ENCODE data around the gene RAPGEF3. TPM values are rescaled to one million over a fixed set of nuclear protein-coding genes. Genes with fewer than 3 reads are reported as not detected.
A peak's percentile ranks its signal among the peaks of the same experiment; 100 is the strongest.

Gene RAPGEF3
- total and polyA plus RNA-seq, 5 donors, result 14.1 to 44.9 (median 23.6) TPM

DNA sequence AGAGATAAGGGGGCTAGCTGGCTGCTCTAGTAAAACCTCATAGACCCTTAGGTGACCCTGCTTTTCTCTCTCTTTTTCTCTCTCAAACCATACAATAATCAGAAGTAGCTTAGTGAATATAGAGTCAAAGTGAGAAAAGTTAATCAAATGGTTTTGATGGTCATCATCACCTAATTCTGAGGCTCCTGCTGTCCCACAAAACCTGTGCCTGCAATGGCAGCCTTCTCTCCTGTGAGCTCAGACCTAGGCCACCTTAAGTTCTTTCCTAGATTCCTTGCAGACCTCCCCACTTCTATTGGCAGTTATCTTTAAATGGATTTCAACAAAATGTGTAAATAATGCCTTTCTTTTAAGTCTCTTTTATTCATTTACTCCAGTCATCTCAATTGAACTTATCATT lies 51.3 kb downstream of the RAPGEF3 start:
- Histone ChIP-seq H3K4me1 (ENCODE audit: control insufficient read depth, insufficient read depth, low read length) (no peaks in the 10 kb centered on the region), H3K4me3 (ENCODE audit: low read length) (no peak overlapping the region), H3K9me3 (ENCODE audit: control insufficient read depth, low read length) (no peaks in the 10 kb centered on the region), H3K27ac (ENCODE audit: low read length) (no peak overlapping the region), H3K27me3 (ENCODE audit: control insufficient read depth, insufficient read depth) (no peaks in the 10 kb centered on the region)
- intact Hi-C loops (cut with DNase I), result no loop called here
- ATAC-seq (no peak), DNase-seq (no peak)

DNA sequence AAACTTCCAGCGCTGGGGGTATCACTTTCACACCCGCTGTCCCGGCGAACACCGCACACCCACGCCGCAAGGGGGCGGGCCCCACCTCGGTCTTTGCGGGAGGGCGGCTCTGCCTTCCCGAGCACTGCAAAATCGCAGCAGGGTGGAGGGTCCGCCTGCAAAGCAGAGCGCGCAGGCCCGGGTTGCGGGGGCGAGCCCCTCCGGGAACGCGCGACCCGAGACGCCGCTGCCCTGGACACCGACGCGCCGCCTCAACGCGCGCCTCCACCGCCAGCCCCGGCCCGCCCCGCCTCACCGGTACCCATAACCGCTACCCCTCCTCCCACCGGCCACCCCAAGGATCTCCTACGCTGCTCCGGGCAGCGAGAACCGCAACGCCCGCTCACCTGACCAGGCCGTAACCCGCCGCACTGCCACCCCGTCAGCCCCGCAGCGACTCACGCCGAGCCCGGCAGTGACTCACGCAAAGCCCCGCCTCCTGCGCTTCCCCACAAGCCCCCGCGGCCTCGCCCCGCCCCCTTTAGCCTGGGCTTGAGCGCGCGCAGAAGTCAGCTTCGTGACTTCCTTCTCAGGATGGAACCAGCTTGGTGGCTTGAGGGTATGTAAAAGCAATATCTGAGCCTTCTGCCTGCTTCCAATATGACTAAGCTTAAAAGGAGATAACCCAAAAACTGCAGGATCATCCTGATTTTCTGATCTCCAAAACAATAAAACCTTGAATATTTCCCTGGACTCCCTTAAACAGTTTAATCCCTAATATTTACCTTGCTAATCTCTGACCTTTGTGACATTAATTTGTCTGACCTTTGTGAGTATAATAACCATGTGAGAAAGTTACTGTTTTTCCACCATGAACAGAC lies 52.9 kb downstream of the RAPGEF3 start, which contains the start of gene RPAP3:
Gene RPAP3, minus strand, starts transcription at position 465 of the 860 bp plus-strand sequence. CDS start 3,190 bp downstream, outside the sequence.
- H3K9me3 ChIP-seq (ENCODE audit: control insufficient read depth, low read length), result no peaks in the 10 kb centered on the region
- H3K4me3 ChIP-seq (ENCODE audit: low read length), result peak within 1 kb of the TSS; percentile 91
- H3K27ac ChIP-seq (ENCODE audit: low read length), result peak within 1 kb of the TSS; percentile 94
- intact Hi-C loops (cut with DNase I), result no loop called here
- peak; percentile 98 to 99 (median 99) for DNase-seq
- no peaks in the 10 kb centered on the region for H3K4me1 ChIP-seq (ENCODE audit: control insufficient read depth, insufficient read depth, low read length)
- ATAC-seq, result peak; percentile 98 to 99
- no peaks in the 10 kb centered on the region for H3K27me3 ChIP-seq (ENCODE audit: control insufficient read depth, insufficient read depth)
- WGBS, result under 1% methylated on average over 66 of the region's 66 CpGs

DNA sequence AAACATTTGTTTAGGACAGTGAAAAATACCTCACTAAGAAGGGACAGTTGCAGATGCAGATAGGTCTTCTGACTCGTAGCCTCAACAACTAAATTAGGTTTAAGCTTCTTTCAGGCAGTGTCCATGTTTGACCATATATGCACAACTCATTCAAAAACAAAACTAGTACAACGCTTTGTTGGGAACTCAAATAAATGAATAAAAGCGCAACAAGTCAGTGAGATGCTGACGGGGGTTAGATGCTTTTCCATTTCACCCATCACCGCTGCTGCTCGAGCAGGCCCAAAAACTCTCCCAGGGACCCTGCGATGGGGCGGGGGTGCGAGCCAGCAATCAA lies 53.5 kb downstream of the RAPGEF3 start:
- DNase-seq (no peak), ATAC-seq (no peak)
- H3K9me3 ChIP-seq (ENCODE audit: control insufficient read depth, low read length), result no peaks in the 10 kb centered on the region
- no peak overlapping the region for H3K27ac ChIP-seq (ENCODE audit: low read length)
- H3K4me3 ChIP-seq (ENCODE audit: low read length), result peak overlapping the region; percentile 91
- WGBS, result 2% methylated on average over 9 of the region's 9 CpGs
- H3K27me3 ChIP-seq (ENCODE audit: control insufficient read depth, insufficient read depth), result no peaks in the 10 kb centered on the region
- intact Hi-C loops (cut with DNase I), result no loop called here
- no peaks in the 10 kb centered on the region for H3K4me1 ChIP-seq (ENCODE audit: control insufficient read depth, insufficient read depth, low read length)

DNA sequence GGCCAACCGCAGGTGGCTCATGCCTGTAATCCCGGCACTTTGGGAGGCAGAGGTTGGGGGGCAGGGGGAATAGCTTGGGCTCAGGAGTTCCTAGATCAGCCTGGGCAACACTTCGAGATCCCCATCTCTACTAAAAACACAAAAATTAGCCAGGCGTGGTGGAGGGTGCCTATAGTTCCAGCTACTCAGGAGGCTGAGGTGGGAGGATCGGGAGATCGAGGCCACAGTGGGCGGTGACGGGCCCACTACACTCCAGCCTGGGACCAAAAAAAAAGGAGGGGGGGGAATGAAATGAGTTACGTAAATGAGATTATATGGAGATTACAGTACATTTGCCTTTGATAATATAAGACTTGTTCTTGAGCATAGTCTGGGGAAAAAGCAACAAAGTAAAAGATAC lies 54.0 kb downstream of the RAPGEF3 start:
- no peaks in the 10 kb centered on the region for H3K27me3 ChIP-seq (ENCODE audit: control insufficient read depth, insufficient read depth)
- 92% methylated on average over 9 of the region's 9 CpGs for WGBS
- no peaks in the 10 kb centered on the region for H3K4me1 ChIP-seq (ENCODE audit: control insufficient read depth, insufficient read depth, low read length)
- peak overlapping the region; percentile 91 for H3K4me3 ChIP-seq (ENCODE audit: low read length)
- intact Hi-C loops (cut with DNase I), result no loop called here
- H3K27ac ChIP-seq (ENCODE audit: low read length), result no peak overlapping the region
- no peaks in the 10 kb centered on the region for H3K9me3 ChIP-seq (ENCODE audit: control insufficient read depth, low read length)
- DNase-seq, result no peak
- no peak for ATAC-seq

DNA sequence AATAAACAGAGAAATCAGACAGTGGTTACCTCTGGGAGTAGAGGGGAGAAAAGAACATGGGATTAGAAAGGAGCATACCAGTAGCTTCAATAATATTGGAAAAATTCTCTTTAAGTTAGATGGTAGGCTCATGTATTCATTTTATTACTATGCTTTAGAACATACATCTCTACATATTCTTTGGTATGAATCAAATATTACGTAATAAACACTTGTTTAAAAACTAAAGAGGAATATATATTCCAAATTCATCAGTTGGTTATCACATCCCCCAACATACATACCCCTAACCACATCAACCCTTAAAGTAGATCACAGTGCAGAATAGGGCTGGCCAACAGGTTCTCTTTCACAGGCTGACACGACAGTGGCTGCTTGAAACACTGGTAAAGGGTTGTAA lies 58.4 kb downstream of the RAPGEF3 start:
- H3K4me3 ChIP-seq (ENCODE audit: low read length), result no peak overlapping the region
- intact Hi-C loops (cut with DNase I), result no loop called here
- H3K9me3 ChIP-seq (ENCODE audit: control insufficient read depth, low read length), result no peaks in the 10 kb centered on the region
- DNase-seq, result no peak
- ATAC-seq, result no peak
- H3K4me1 ChIP-seq (ENCODE audit: control insufficient read depth, insufficient read depth, low read length), result no peaks in the 10 kb centered on the region
- no peaks in the 10 kb centered on the region for H3K27me3 ChIP-seq (ENCODE audit: control insufficient read depth, insufficient read depth)
- no peak overlapping the region for H3K27ac ChIP-seq (ENCODE audit: low read length)
- WGBS, result 93% methylated on average over 2 of the region's 2 CpGs

DNA sequence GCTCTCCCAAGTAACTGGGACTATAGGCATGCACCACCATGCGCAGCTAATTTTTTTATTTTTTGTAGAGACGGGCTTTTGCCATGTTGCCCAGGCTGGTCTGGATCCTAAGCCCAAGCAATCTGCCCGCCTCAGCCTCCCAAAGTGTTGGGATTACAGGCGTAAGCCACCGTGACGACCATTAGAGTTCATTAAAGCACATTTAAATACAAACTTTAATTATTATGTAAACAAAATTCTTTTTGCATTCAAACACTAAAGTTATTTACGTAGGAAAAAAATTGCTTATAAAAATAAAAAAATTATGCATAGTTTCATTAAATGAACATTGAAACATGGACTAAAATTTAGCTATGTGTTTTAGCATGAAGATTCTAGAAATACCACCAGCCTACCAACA lies 60.0 kb downstream of the RAPGEF3 start:
- Histone ChIP-seq H3K9me3 (ENCODE audit: control insufficient read depth, low read length) (no peaks in the 10 kb centered on the region), H3K4me1 (ENCODE audit: control insufficient read depth, insufficient read depth, low read length) (no peaks in the 10 kb centered on the region), H3K27me3 (ENCODE audit: control insufficient read depth, insufficient read depth) (no peaks in the 10 kb centered on the region), H3K27ac (ENCODE audit: low read length) (no peak overlapping the region), H3K4me3 (ENCODE audit: low read length) (no peak overlapping the region)
- intact Hi-C loops (cut with DNase I), result no loop called here
- DNase-seq (no peak), ATAC-seq (no peak)
- WGBS, result 94% methylated on average over 7 of the region's 7 CpGs

DNA sequence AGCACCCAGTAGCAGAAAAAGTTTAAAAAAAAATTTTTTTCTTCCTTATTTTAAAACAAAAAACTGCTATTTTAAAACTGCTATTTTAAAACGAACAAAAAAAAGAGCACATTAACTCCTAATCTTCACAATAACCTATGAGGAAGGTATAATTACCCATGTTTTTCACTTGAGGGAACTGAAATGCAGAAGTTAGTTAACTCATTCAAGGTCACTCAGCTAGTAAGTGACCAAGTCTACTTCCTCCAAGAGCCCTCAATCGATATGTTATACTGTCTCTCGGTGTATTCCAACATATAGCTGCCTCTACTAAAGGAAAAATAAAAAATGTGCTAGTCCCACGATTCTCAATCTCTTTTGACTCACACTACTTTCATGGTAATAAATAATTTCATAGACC lies 60.6 kb downstream of the RAPGEF3 start:
- intact Hi-C loops (cut with DNase I), result no loop called here
- DNase-seq (no peak), ATAC-seq (no peak)
- WGBS, result 74% methylated on average over 4 of the region's 4 CpGs
- Histone ChIP-seq H3K27me3 (ENCODE audit: control insufficient read depth, insufficient read depth) (no peaks in the 10 kb centered on the region), H3K4me1 (ENCODE audit: control insufficient read depth, insufficient read depth, low read length) (no peaks in the 10 kb centered on the region), H3K9me3 (ENCODE audit: control insufficient read depth, low read length) (no peaks in the 10 kb centered on the region), H3K4me3 (ENCODE audit: low read length) (no peak overlapping the region), H3K27ac (ENCODE audit: low read length) (no peak overlapping the region)

DNA sequence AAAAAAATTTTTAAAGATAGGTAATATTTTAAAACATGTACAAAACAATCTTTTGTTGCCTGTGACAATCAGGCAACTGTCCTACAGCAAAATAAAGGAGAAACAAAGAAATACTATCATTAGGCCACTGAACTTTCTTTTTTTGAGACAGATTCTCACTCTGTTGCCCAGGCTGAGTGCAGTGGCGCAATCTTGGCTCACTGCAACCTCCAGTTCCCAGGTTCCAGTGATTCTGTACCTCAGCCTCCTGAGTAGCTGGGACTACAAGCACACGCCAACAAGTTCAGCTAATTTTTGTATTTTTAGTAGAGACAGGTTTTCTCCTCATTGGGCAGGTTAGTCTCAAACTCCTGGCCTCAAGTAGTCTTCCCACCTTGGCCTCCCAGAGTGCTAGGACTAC lies 69.5 kb downstream of the RAPGEF3 start:
- no peaks in the 10 kb centered on the region for H3K27me3 ChIP-seq (ENCODE audit: control insufficient read depth, insufficient read depth)
- no peak overlapping the region for H3K4me3 ChIP-seq (ENCODE audit: low read length)
- intact Hi-C loops (cut with DNase I), result loop anchor here (10.0 kb wide), 1 partner anchor 654 kb away; no protein-coding TSS in a partner anchor
- no peak overlapping the region for H3K27ac ChIP-seq (ENCODE audit: low read length)
- ATAC-seq (no peak), DNase-seq (no peak)
- 97% methylated on average over 2 of the region's 2 CpGs for WGBS
- H3K9me3 ChIP-seq (ENCODE audit: control insufficient read depth, low read length), result no peaks in the 10 kb centered on the region
- H3K4me1 ChIP-seq (ENCODE audit: control insufficient read depth, insufficient read depth, low read length), result no peaks in the 10 kb centered on the region

DNA sequence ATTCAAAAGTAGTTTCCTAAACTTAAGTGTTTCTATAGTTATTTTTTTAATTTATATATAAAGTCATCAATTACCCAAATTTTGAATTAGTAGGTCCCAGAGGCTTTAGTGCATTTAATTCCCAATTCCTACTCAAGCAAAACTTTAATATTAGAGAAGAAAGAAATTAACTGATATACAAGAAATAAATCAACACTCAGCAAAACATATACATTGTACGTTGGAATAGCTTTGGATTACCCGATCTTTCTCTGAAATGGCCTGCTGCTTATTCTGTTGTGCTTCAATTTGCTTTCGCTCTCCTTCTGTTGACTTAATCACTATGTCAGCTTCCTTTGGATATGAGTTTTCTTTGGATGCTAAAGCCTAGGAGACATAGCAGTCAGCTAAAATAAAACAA lies 71.0 kb downstream of the RAPGEF3 start:
- no peak for ATAC-seq
- H3K4me1 ChIP-seq (ENCODE audit: control insufficient read depth, insufficient read depth, low read length), result no peaks in the 10 kb centered on the region
- intact Hi-C loops (cut with DNase I), result loop anchor here (10.0 kb wide), 1 partner anchor 653 kb away; no protein-coding TSS in a partner anchor
- H3K4me3 ChIP-seq (ENCODE audit: low read length), result no peak overlapping the region
- H3K27ac ChIP-seq (ENCODE audit: low read length), result no peak overlapping the region
- H3K9me3 ChIP-seq (ENCODE audit: control insufficient read depth, low read length), result no peaks in the 10 kb centered on the region
- H3K27me3 ChIP-seq (ENCODE audit: control insufficient read depth, insufficient read depth), result no peaks in the 10 kb centered on the region
- WGBS, result 62% methylated on average over 3 of the region's 3 CpGs
- DNase-seq, result no peak

DNA sequence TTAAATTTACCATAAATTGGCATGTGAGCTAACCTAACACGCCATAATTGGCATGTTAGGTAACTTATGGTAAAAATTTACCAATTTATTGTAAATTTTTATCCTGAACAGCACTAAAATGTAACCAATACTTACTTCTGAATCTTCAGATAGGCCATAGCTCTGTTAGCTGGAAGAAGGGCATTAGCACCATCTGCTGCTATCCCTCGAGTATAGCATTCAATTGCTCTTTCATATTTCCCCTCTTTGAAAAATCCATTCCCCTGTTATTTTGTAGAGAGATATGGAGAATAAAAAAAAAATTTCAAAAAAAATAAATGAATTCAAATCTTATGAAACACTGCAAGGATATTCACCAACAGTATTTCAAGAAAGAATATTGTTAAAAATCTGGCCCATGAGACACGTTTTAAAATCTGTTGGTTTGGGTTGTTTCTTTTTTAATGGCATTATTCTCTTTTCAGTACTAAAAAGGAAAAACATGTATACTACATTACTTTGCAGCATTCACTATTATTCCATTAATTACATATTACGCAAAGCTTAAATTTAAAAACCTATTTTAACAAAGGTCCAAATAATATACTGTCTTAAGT lies 71.9 kb downstream of the RAPGEF3 start:
- H3K4me1 ChIP-seq (ENCODE audit: control insufficient read depth, insufficient read depth, low read length), result no peaks in the 10 kb centered on the region
- no peak overlapping the region for H3K4me3 ChIP-seq (ENCODE audit: low read length)
- DNase-seq (no peak), ATAC-seq (peak; percentile 41 to 57)
- H3K27ac ChIP-seq (ENCODE audit: low read length), result no peak overlapping the region
- no peaks in the 10 kb centered on the region for H3K9me3 ChIP-seq (ENCODE audit: control insufficient read depth, low read length)
- H3K27me3 ChIP-seq (ENCODE audit: control insufficient read depth, insufficient read depth), result no peaks in the 10 kb centered on the region
- intact Hi-C loops (cut with DNase I), result loop anchor here (10.0 kb wide), 1 partner anchor 652 kb away; no protein-coding TSS in a partner anchor
- 71% methylated on average over 4 of the region's 4 CpGs for WGBS

Data from right cardiac atrium (tissue), 5 donors.